ENCODE results near the gene GAPDH. TPM values are rescaled to one million over a fixed set of nuclear protein-coding genes. Genes with fewer than 3 reads are reported as not detected.

GAPDH gene
- total and polyA plus RNA-seq, 3 experiments from 2014 or later: 1,770 to 7,238 (median 7,182) TPM

- POLR2A ChIA-PET: no interaction called here
- peak in 3 of 5 donors; percentile 15 to 57 (median 20) for DNase-seq
- Mint-ChIP-seq H3K4me1 (peaks cover 41 to 49% (median 42%) of the 10 kb centered on the region in 3 donors), H3K27ac (peak overlapping the region; percentile 34 to 100 (median 80)), H3K9me3 (no peaks in the 10 kb centered on the region), H3K27me3 (peaks cover 0 to 2% of the 10 kb centered on the region in 2 donors), H3K4me3 (peak overlapping the region in 5 of 7 donors; percentile 67 to 100 (median 98)), H3K36me3 (peaks cover 0 to 71% (median 25%) of the 10 kb centered on the region in 3 donors)
- Histone ChIP-seq H3K4me3 (ENCODE audit: low read length) (no peak overlapping the region), H3K36me3 (ENCODE audit: insufficient read depth, low read length) (peaks cover 36% of the 10 kb centered on the region), H3K27ac (ENCODE audit: low read depth, low read length) (no peak overlapping the region), H3K27me3 (ENCODE audit: insufficient read depth, low read length, poor library complexity, severe bottlenecking) (no peaks in the 10 kb centered on the region), H3K4me1 (ENCODE audit: insufficient read depth, low read length) (peaks cover 16% of the 10 kb centered on the region), H3K9me3 (ENCODE audit: low read length) (no peaks in the 10 kb centered on the region)
- CTCF ChIA-PET: interaction anchor here (0.7 to 2.2 kb wide), 12 partner anchors 10 to 236 kb away, joined by 3 to 17 read pairs (median 3); no protein-coding TSS in a partner anchor
Observed at GRCh38 chr12:6570264-6570887, 36.1 kb downstream of the GAPDH start.

- no peaks in the 10 kb centered on the region for H3K27me3 ChIP-seq (ENCODE audit: insufficient read depth, low read length, poor library complexity, severe bottlenecking)
- Mint-ChIP-seq H3K27ac (peak overlapping the region in 5 of 8 donors; percentile 6 to 80 (median 34)), H3K4me3 (peak overlapping the region in 1 of 7 donors; percentile 39), H3K4me1 (peaks cover 18 to 27% (median 23%) of the 10 kb centered on the region in 3 donors), H3K9me3 (no peaks in the 10 kb centered on the region), H3K27me3 (no peaks in the 10 kb centered on the region), H3K36me3 (peaks cover 4 to 74% (median 26%) of the 10 kb centered on the region in 3 donors)
- no peaks in the 10 kb centered on the region for H3K4me1 ChIP-seq (ENCODE audit: insufficient read depth, low read length)
- CTCF ChIA-PET: interaction anchor here (0.7 to 1.6 kb wide), 5 partner anchors 9 to 181 kb away, joined by 3 to 4 read pairs (median 3); no protein-coding TSS in a partner anchor
- no peak for DNase-seq
- no peaks in the 10 kb centered on the region for H3K9me3 ChIP-seq (ENCODE audit: low read length)
- POLR2A ChIA-PET: no interaction called here
- no peak overlapping the region for H3K4me3 ChIP-seq (ENCODE audit: low read length)
- H3K36me3 ChIP-seq (ENCODE audit: insufficient read depth, low read length): peaks cover 46% of the 10 kb centered on the region
- no peak overlapping the region for H3K27ac ChIP-seq (ENCODE audit: low read depth, low read length)
Observed at GRCh38 chr12:6573001-6573400, 38.7 kb downstream of the GAPDH start.

- Histone ChIP-seq H3K4me1 (ENCODE audit: insufficient read depth, low read length) (no peaks in the 10 kb centered on the region), H3K9me3 (ENCODE audit: low read length) (no peaks in the 10 kb centered on the region), H3K4me3 (ENCODE audit: low read length) (no peak overlapping the region), H3K36me3 (ENCODE audit: insufficient read depth, low read length) (peaks cover 57% of the 10 kb centered on the region), H3K27ac (ENCODE audit: low read depth, low read length) (no peak overlapping the region), H3K27me3 (ENCODE audit: insufficient read depth, low read length, poor library complexity, severe bottlenecking) (no peaks in the 10 kb centered on the region)
- ChIA-PET POLR2A (no interaction called here), CTCF (no interaction called here)
- peak overlapping the region in 6 of 8 donors; percentile 17 to 74 (median 56) for H3K27ac Mint-ChIP-seq
- peaks cover 8 to 17% (median 12%) of the 10 kb centered on the region in 3 donors for H3K4me1 Mint-ChIP-seq
- DNase-seq: no peak
- no peaks in the 10 kb centered on the region for H3K9me3 Mint-ChIP-seq
- peaks cover 4 to 77% (median 28%) of the 10 kb centered on the region in 3 donors for H3K36me3 Mint-ChIP-seq
- no peaks in the 10 kb centered on the region for H3K27me3 Mint-ChIP-seq
- no peak overlapping the region for H3K4me3 Mint-ChIP-seq
Observed at GRCh38 chr12:6574576-6575295, 40.4 kb downstream of the GAPDH start.

- Mint-ChIP-seq H3K9me3 (no peaks in the 10 kb centered on the region), H3K4me1 (peaks cover 2 to 8% (median 4%) of the 10 kb centered on the region in 3 donors), H3K36me3 (peaks cover 4 to 75% (median 28%) of the 10 kb centered on the region in 3 donors), H3K27ac (peak overlapping the region in 4 of 8 donors; percentile 2 to 88 (median 48)), H3K27me3 (no peaks in the 10 kb centered on the region), H3K4me3 (no peak overlapping the region)
- Histone ChIP-seq H3K4me3 (ENCODE audit: low read length) (no peak overlapping the region), H3K27ac (ENCODE audit: low read depth, low read length) (no peak overlapping the region), H3K9me3 (ENCODE audit: low read length) (no peaks in the 10 kb centered on the region), H3K27me3 (ENCODE audit: insufficient read depth, low read length, poor library complexity, severe bottlenecking) (no peaks in the 10 kb centered on the region), H3K36me3 (ENCODE audit: insufficient read depth, low read length) (peaks cover 54% of the 10 kb centered on the region), H3K4me1 (ENCODE audit: insufficient read depth, low read length) (no peaks in the 10 kb centered on the region)
- DNase-seq: no peak
- POLR2A ChIA-PET: interaction anchor here (0.7 kb wide), 1 partner anchor 336 kb away, joined by 7 read pairs; no protein-coding TSS in a partner anchor
- CTCF ChIA-PET: no interaction called here
Observed at GRCh38 chr12:6575648-6576047, 41.3 kb downstream of the GAPDH start.

- Mint-ChIP-seq H3K9me3 (no peaks in the 10 kb centered on the region), H3K27ac (peak overlapping the region in 1 of 8 donors; percentile 70), H3K27me3 (peaks cover 0 to 2% of the 10 kb centered on the region in 2 donors), H3K4me3 (no peak overlapping the region), H3K36me3 (peaks cover 16 to 78% (median 22%) of the 10 kb centered on the region in 3 donors), H3K4me1 (no peaks in the 10 kb centered on the region)
- Histone ChIP-seq H3K4me1 (ENCODE audit: insufficient read depth, low read length) (no peaks in the 10 kb centered on the region), H3K9me3 (ENCODE audit: low read length) (no peaks in the 10 kb centered on the region), H3K4me3 (ENCODE audit: low read length) (no peak overlapping the region), H3K36me3 (ENCODE audit: insufficient read depth, low read length) (peaks cover 66% of the 10 kb centered on the region), H3K27me3 (ENCODE audit: insufficient read depth, low read length, poor library complexity, severe bottlenecking) (no peaks in the 10 kb centered on the region), H3K27ac (ENCODE audit: low read depth, low read length) (no peak overlapping the region)
- DNase-seq: no peak
- ChIA-PET CTCF (interaction anchor here (1.6 kb wide), 1 partner anchor 47 kb away, joined by 3 read pairs; no protein-coding TSS in a partner anchor), POLR2A (interaction anchor here (0.5 to 1.0 kb wide), 2 partner anchors 10 to 32 kb away, joined by 3 read pairs; no protein-coding TSS in a partner anchor)
Observed at GRCh38 chr12:6582196-6582595, 47.9 kb downstream of the GAPDH start.

GRCh38 chr12:6582959-6583358 is 48.6 kb downstream of the GAPDH start:
- Histone ChIP-seq H3K4me1 (ENCODE audit: insufficient read depth, low read length) (no peaks in the 10 kb centered on the region), H3K36me3 (ENCODE audit: insufficient read depth, low read length) (peaks cover 66% of the 10 kb centered on the region), H3K27me3 (ENCODE audit: insufficient read depth, low read length, poor library complexity, severe bottlenecking) (no peaks in the 10 kb centered on the region), H3K9me3 (ENCODE audit: low read length) (no peaks in the 10 kb centered on the region), H3K4me3 (ENCODE audit: low read length) (no peak overlapping the region), H3K27ac (ENCODE audit: low read depth, low read length) (no peak overlapping the region)
- Mint-ChIP-seq H3K9me3 (no peaks in the 10 kb centered on the region), H3K4me3 (no peak overlapping the region), H3K27me3 (peaks cover 0 to 2% of the 10 kb centered on the region in 2 donors), H3K4me1 (no peaks in the 10 kb centered on the region), H3K36me3 (peaks cover 19 to 78% (median 26%) of the 10 kb centered on the region in 3 donors), H3K27ac (peak overlapping the region in 3 of 8 donors; percentile 0 to 81 (median 50))
- ChIA-PET CTCF (interaction anchor here (1.6 to 2.2 kb wide), 2 partner anchors 13 to 19 kb away, joined by 3 to 5 read pairs; no protein-coding TSS in a partner anchor), POLR2A (interaction anchor here (0.5 to 1.0 kb wide), 2 partner anchors 11 to 31 kb away, joined by 3 read pairs; no protein-coding TSS in a partner anchor)
- no peak for DNase-seq

- no peak overlapping the region for H3K27ac Mint-ChIP-seq
- ChIA-PET CTCF (interaction anchor here (0.8 to 2.2 kb wide), 3 partner anchors 12 to 31 kb away, joined by 3 to 5 read pairs (median 3); no protein-coding TSS in a partner anchor), POLR2A (no interaction called here)
- no peak overlapping the region for H3K4me3 Mint-ChIP-seq
- no peaks in the 10 kb centered on the region for H3K4me1 Mint-ChIP-seq
- DNase-seq: peak in 1 of 5 donors; percentile 15
- Histone ChIP-seq H3K27ac (ENCODE audit: low read depth, low read length) (no peak overlapping the region), H3K27me3 (ENCODE audit: insufficient read depth, low read length, poor library complexity, severe bottlenecking) (no peaks in the 10 kb centered on the region), H3K36me3 (ENCODE audit: insufficient read depth, low read length) (peaks cover 64% of the 10 kb centered on the region), H3K4me3 (ENCODE audit: low read length) (no peak overlapping the region), H3K4me1 (ENCODE audit: insufficient read depth, low read length) (no peaks in the 10 kb centered on the region), H3K9me3 (ENCODE audit: low read length) (no peaks in the 10 kb centered on the region)
- H3K9me3 Mint-ChIP-seq: no peaks in the 10 kb centered on the region
- H3K36me3 Mint-ChIP-seq: peaks cover 19 to 80% (median 24%) of the 10 kb centered on the region in 3 donors
- peaks cover 0 to 2% of the 10 kb centered on the region in 2 donors for H3K27me3 Mint-ChIP-seq
Observed at GRCh38 chr12:6584293-6584692, 50.0 kb downstream of the GAPDH start.
